Stimulated activated CD8-positive, alpha-beta memory T cell treated with anti-CD3 and anti-CD28 coated beads, Interleukin-12 subunit alpha, Interleukin-12 subunit beta, amount 100 ng/mL, for 24 hours (primary cell): ENCODE data around the gene DOCK4.

Experiments used
- DNase-seq: peaks from one replicate; pipeline ENCODE4 v3.0.0-alpha.2; 2020; ENCODE audit errors: extremely low read depth

The DOCK4 gene

GRCh38 chr7:111762799-111763198, 443.4 kb downstream of the DOCK4 start:
- DNase-seq: no peak

GRCh38 chr7:111762211-111762610, 444.0 kb downstream of the DOCK4 start:
- DNase-seq: no peak

- DNase-seq: no peak
Measured at GRCh38 chr7:111760043-111760442, 446.2 kb downstream of the DOCK4 start.

GRCh38 chr7:111758332-111758731, 447.9 kb downstream of the DOCK4 start:
- DNase-seq: no peak

- DNase-seq: no peak
Measured at GRCh38 chr7:111756687-111757178, 449.5 kb downstream of the DOCK4 start.

GRCh38 chr7:111755383-111755782, 450.8 kb downstream of the DOCK4 start:
- no peak for DNase-seq

GRCh38 chr7:111753968-111754367, 452.2 kb downstream of the DOCK4 start:
- DNase-seq: no peak

- DNase-seq: no peak
Measured at GRCh38 chr7:111752022-111752582, 454.1 kb downstream of the DOCK4 start.

GRCh38 chr7:111750878-111751277, 455.3 kb downstream of the DOCK4 start:
- no peak for DNase-seq

- DNase-seq: no peak
Measured at GRCh38 chr7:111750228-111750627, 456.0 kb downstream of the DOCK4 start.

- DNase-seq: no peak
Measured at GRCh38 chr7:111749625-111750024, 456.6 kb downstream of the DOCK4 start.

GRCh38 chr7:111747718-111748117, 458.5 kb downstream of the DOCK4 start:
- no peak for DNase-seq

- DNase-seq: no peak
Measured at GRCh38 chr7:111746950-111747349, 459.2 kb downstream of the DOCK4 start.

- no peak for DNase-seq
Measured at GRCh38 chr7:111744501-111745155, 461.6 kb downstream of the DOCK4 start.

GRCh38 chr7:111743244-111743847, 462.9 kb downstream of the DOCK4 start:
- no peak for DNase-seq

GRCh38 chr7:111741811-111742240, 464.4 kb downstream of the DOCK4 start:
- DNase-seq: no peak

GRCh38 chr7:111740942-111741341, 465.3 kb downstream of the DOCK4 start:
- DNase-seq: no peak

GRCh38 chr7:111736552-111736874, 469.7 kb downstream of the DOCK4 start:
- no peak for DNase-seq

GRCh38 chr7:111735661-111736551, 470.3 kb downstream of the DOCK4 start:
- DNase-seq: no peak

- DNase-seq: no peak
Measured at GRCh38 chr7:111734954-111735660, 471.1 kb downstream of the DOCK4 start.

- DNase-seq: no peak
Measured at GRCh38 chr7:111732923-111733322, 473.3 kb downstream of the DOCK4 start.
